Measurements from ENCODE around the gene ELOA2.
"Not testable (repeated sequence)": the region's sequence is repeated elsewhere in the genome, so short reads cannot be mapped to it uniquely, and the experiment has no call there.

GRCh38 chr18:47025557-47026174 is 9.8 kb downstream of the ELOA2 start:
- TF ChIP-seq CTCF, EP300 (IDR thresholded peaks at IDR 0.05): not testable (repeated sequence)

All from ovary (tissue), 3 donors.